ENCODE data around the gene FAM107A. TPM values are rescaled to one million over a fixed set of nuclear protein-coding genes. Genes with fewer than 3 reads are reported as not detected.
A peak's percentile ranks its signal among the peaks of the same experiment; 100 is the strongest.

The FAM107A gene
- total RNA-seq, 1 donor from 2014 or later: 2.6 TPM

DNA sequence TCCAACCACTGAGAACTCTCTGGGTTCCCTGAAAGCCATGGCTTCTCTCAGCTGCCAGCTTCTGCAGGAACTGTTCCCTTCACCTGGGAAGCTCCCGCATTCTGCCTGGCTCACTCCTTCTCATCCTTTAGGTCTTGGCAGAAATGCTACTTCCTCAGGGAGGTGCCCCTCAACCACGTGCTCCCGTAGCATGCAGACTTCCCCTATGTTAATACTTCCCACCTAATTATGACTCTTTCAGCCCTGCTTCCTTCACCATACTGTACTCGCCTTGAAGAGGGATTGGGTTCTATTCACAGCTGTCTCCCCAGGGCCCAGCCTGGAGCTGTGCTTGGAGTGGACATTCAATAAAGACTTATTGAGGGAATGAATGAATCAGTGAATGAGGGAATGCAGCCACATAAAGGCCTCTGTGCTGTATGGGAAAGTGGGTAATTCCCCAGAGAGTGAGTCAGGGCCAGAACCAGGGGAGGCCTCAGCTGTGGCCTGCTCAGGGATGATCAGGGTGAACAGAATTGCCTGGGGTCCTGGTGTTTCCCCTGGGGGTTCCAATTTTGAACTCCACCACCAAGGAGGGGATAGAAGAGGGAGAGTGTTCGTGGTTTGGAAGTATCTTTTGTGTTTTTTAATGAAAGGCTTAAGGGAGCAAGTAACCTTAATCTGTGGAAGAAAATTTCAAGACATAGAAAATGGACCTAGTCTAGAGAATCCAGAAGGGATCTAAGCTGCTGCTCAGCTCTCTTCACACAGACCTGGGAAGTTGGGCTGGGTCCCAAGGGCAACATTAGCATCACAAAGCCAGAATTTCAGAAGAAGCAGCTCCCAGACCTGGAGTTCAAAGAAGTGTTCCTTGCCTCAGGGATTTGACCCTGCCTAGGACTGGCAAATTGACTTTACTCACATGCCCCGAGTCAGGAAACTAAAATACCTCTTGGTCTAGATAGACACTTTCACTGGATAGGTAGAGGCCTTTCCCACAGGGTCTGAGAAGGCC is 14.6 kb upstream of the FAM107A start:
- DNase-seq (ENCODE audit: low spot score): no peak

DNA sequence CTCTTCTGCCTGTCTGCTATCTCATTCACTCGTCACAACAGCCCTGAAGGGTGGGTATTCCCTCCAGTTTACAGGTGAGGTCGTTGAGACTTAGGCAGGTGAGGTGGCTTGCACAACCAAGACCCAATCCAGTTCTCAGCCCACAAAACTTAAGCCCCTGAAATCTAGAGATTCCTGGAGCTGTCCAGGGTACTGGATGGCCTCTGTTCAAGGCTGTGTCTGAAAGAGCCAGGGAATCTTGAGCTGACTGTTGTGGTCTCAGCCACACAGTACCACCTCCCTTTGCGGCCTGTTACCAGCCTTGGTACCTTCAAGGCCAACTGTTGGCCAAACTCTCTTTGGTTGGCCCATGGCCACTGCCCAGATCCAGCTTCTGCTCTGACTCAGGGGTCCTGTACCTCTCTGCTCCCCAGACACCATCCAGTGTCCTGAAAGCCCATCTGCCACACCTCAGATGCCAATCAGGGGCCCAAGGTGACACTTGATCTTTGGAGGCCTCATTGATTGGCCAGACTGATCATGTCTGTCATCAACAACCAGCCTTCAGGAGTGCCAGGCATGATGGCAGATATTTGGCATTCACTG is 10.9 kb upstream of the FAM107A start:
- peak; percentile 52 for DNase-seq (ENCODE audit: low spot score)

DNA sequence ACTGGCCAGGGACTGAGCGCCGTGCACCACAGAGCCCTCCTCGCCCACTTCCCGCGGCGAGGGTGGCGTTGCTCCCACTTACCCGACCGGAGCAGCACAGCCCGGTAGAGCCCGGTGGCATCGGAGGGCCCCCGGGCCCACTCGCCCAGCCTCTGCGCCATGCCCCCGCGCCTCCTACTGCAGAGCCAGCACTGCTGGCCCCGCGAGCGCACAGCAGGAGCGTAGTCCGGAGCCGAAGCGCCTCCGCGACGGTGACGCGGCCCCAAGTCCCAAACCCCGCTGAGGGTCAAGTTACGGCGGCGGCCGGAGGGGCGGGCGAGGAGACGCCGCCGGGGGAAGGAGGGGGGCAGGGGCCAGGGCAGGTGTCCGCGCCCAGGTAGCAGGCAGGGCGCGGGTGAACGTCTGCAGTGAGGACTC is 9.6 kb upstream of the FAM107A start:
- DNase-seq (ENCODE audit: low spot score): no peak

DNA sequence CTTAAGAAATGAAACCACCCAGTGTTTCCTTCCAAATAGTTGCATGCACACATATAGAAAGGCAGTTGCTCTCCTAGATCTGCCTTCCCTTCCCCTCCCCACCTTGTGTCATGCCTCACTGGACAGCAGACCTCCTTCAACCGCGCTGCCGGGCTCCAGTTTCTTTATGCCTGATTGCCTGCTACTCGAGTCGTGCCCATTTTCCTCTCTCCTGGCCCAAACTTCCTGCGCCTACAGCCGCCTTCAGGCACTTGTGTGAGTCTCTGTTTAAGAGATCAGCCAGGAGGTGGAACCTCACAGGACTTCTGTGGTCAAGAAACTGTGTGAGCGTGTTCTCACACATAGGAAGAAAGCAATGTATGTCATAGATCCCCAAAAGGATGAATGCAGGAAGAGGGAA is 8.8 kb upstream of the FAM107A start:
- no peak for DNase-seq (ENCODE audit: low spot score)

DNA sequence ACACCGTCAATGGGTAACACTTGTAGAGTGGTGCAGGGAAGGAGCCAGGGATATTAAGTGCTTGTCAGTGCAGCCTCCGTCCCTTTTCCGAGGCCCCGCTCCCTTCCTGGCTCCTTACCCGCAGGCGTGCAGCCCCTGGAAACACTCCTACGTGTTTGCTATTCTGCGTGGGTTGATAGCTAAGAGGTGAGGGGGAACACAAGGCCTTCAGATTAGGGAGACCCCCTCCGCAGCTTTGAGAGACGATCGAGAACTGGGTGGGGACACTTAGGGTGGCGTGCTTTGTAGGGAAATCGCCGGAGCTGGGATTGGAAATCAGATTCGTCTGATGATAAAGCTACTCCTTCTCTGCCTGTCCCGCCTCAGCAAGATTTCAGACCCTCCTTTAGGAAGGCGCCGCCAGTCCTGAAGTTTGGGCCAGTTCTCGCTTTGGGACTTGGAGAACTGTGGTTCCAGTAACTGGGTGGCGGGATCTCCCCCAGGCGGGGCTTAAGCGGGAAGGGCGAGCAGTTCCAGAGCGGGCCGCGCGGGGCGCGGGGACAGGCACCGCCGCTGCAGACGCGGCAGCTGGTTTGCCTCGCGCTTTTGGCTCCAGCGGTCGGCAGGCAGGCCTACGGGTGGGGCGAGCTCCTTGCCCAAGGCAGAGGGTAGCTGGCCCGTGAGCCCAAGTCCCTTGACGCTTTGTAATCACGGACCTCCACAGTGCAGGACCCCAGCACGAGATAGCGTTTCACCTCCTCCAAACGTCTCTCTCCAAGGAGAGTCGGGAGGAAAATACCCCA is 8.0 kb upstream of the FAM107A start:
- peak; percentile 64 for DNase-seq (ENCODE audit: low spot score)

DNA sequence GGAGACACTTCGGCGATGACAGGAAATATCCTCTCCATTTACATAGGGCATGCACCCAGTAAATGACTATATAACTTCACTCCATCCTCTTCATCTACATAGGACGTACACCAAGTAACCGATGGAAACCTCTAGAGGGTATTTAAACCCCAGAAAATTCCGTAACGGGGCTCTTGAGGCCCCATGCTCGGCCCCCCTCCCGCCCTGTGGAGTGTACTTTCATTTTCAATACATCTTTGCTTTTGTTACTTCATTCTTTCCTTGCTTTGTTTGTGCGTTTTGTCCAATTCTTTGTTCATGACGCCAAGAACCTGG is 7.5 kb upstream of the FAM107A start:
- no peak for DNase-seq (ENCODE audit: low spot score)

DNA sequence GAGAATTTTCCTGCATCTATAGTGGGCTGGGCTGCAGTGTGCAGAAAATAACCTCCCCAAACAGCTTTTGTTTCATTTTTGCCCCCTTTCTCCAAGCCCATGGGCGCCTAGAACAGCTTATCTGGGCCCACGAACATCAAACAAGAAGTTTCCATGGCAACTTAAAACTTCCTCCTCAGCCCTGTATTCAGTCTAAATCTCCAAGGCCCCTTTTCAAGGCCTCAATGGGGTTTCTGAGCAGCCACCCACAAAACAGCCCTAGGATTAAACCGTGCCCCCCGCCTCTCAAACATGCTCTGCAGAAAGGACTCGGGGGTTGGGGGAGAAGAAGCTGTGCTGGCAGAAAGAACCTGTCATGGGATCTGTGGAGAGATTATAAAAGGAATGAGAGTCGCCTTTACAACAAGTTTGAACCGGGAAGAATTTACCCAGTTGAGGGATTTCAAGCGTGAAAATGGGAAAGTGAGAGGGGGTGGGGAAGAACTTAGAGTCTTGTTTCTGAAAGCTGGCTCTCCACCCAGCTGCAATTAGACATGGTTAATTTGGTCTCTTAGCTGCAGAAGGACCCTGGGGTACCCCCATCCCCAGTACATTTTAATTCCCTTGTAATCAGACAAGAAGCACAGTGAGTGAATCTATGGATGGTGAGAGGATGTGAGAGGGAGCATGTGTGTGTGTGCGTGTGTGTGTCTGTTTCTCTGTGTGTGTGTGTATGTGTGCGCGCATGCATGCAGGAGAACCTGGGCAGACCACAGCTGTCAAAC is 4.3 kb upstream of the FAM107A start:
- DNase-seq (ENCODE audit: low spot score): peak; percentile 39

DNA sequence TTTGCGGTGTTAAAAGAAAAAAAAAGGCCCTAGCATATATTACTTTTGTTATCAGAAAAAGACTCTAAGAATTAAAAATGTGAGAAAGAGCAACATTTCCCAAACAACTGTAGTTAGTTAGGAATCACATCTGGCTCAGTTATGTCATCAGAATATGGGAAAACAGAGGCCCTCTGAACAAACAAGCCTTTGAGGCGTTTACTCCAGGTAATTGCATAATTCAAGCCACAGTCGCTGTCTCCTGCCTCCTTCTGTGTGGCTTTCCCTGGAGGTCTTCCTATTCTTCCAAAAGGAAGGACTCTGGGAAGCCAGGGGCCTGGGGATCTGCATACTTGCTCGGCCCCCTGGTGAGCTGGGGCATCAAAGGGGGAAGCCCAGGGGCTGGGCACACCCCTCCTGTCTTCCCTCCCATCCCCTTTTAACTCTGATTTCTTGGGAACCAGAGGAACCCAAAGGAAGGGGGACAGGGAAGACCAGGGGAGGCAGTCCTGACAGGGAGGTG is 3.7 kb upstream of the FAM107A start:
- DNase-seq (ENCODE audit: low spot score): no peak

DNA sequence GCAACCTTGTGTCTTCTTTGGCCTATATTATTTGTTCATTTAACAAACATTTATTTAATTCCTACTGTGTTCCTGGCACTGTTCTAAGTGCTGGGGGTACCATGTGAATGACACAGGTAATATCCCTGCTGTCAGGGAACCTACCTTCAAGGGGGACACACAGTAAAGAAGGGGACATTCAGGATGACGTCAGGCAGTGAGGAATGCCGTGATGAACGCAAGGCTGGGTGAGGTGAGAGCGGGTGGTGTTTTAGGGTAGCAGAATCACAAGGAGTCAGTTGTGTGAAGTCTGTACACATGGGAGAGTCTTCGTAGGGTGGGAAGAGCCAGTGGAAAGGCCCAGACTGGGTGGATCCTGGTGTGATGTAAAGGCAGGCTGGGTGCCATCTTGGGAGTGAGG is 1.7 kb upstream of the FAM107A start:
- no peak for DNase-seq (ENCODE audit: low spot score)

DNA sequence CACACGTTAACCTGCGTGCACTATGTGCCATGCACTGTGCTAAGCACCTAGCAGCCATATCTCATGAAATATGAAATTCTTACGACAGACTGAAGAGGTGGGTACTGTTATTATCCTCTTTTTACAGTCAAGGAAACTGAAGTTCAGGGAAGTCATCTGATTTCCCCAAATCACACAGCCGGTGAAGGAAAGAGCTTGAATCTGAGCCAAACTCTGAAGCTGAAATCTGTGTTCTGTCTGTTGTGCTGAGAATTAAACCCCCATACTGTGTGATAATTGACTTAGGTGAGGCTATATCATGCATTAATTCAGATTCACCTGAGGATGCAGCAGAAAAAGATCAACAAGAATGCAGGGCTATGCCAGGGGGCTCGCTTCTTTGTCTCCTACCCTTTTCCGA is 475 bp downstream of the FAM107A start:
- DNase-seq (ENCODE audit: low spot score): no peak

DNA sequence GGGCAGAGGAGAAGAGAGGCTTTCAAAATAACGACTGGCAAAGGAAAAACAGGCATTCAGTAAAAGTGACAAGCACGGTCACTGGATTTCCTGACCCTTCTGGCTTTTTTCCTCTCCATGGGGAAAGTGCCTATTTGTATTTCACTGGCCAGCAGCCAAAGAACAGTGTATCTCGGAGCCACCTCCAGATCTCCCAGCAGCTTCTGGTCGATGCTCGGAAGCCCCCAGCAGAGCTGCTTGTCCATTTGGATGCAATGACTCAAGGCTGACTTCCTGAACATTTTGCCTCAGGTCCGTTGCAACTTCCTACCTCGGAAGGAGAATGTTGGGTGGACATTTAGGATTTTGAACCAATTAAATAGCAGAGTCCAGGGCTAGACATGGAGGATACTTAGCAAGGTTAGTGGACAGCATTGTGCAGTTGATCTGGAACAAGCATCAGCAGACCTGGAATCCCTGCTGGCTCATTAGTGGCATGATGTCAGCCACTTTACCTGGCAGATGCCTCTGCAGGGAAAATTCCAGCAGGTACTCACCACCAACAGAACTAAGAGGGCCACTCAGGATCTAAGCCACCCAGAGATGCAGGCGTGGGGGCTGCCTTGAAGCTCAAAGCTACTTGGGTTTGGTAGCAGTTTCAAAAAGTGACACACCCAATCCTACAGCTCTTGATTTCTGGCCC is 1.1 kb downstream of the FAM107A start:
- no peak for DNase-seq (ENCODE audit: low spot score)

DNA sequence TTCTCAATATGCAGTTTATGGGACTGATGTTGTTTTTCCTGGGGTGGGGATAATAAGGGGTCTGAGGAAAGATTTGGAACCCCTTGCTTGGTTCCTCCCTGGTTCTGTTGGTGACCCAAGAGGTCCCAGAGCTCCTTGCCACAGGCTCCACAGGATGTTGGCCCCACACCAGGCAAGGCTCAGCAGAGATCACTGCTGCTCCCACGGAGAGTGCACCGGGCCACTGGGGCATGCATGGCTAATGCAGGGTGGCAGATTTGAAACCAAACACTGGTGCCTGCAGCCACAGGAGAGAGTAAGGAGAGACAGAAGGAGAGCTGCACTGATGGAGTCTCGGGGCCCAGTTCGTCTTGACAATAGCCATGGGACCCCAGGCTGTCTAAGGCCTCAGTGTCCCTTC is 2.5 kb downstream of the FAM107A start:
- DNase-seq (ENCODE audit: low spot score): no peak

DNA sequence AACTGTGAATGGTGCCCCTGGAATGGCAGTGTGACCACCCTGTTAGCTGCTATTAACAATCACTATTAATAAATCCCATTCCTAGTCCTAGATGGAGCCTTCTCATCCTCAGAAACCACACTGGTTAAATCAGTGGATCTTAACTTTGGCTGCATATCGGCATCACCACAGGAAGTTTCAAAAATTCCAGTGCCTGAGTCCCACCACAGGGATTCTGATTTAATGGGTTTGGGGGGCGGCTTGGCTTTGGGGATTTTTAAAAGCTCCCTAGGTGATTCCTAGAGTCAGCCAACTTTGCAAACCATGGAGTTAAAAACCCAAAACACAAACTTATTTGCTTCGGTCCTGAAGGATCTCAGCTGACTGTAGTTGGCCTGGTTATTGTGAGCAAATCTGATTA is 3.1 kb downstream of the FAM107A start:
- no peak for DNase-seq (ENCODE audit: low spot score)

DNA sequence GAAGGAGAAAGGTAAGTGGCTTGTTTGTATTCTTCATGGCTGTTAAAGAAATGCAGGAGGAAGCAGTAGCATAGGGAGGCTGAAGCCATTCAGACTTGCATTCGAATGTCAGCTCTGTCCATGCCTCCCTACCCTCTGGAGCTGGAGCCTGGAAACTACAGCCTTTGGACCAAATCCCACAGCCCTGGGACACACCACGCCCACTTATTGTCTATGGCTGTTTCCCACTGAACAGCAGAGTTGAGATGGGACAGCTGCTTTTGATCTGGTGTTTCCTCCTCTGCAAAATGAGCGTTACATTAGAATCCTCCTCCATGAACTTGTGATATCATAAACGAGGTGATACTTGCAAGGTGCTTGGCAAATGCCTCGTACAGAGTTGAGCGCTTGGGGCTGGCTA is 3.6 kb downstream of the FAM107A start:
- DNase-seq (ENCODE audit: low spot score): no peak

DNA sequence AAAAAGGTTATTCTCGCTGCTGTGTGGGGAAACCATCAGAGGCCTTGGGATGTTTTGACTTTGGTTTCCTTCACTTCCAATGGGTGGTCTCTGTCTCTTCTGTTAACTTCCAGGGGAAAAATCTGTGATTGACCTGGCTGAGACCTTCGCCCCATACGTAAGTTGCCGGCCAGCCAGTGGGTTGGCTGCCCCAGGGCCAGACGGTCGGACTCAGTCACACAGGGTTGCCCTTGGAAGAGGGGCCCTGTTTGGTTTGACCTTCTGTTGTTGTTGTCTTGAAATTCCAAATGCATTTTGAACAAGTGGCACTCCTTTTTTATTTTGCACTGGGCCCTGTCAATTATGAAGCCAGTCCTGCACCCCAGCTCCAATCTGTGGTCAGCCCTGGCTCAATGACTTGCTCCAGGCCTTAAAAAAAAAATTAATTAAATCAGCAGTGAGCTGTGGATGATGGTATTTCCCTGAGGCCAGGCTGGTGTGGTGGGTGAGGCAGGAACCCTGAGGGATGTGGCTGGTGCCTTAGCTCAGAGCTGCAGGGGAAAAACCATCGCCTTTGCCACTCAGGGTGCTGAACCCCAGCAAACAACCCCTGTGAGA is 4.5 kb downstream of the FAM107A start:
- DNase-seq (ENCODE audit: low spot score): no peak

DNA sequence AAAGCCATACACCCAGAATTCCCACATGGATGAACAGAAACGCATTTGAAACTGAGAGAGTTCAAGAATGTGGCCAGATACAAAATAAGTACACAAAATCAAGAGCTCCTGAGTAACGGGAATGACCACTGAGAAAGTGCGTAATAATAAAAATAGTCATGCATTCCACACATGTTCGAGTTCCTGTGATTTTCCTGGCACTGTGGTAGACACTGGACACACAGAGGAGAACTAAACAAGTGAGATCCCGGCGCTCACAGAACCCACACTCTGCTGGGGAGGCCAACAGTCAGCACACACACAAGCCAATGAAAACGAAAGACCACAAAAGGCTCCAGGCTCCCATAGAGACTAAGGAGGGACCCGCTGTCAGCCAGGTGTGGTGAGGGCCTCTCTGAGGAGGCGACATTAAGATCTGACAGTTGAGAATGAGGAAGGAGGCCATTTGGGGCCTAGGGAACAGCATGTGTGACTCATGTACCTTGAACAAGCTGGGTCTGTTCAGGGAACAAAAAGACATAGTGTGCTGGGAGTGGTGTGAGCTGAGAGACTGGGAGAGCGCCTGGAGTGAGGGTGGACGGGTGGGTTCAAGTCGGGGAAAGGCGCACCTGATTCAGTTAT is 5.1 kb downstream of the FAM107A start:
- DNase-seq (ENCODE audit: low spot score): no peak

DNA sequence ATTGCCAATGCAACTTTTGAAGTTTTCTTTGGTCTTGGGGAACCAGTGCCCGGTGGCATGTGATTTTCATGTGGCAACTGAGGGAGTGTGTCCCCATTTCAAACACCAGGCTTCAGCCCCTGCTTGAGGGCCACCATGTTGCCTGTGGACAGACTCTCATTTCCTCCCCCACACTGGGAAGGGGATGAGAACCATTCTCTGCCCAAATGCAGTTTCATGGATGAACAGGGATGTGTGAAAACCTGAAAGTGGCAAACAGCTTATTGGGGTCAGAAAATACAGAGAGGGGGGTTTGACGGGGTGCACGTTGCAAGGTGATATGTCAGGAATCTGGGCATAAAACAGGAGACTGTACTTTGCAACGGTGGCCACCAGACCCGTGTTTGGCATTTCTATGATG is 6.3 kb downstream of the FAM107A start:
- no peak for DNase-seq (ENCODE audit: low spot score)

DNA sequence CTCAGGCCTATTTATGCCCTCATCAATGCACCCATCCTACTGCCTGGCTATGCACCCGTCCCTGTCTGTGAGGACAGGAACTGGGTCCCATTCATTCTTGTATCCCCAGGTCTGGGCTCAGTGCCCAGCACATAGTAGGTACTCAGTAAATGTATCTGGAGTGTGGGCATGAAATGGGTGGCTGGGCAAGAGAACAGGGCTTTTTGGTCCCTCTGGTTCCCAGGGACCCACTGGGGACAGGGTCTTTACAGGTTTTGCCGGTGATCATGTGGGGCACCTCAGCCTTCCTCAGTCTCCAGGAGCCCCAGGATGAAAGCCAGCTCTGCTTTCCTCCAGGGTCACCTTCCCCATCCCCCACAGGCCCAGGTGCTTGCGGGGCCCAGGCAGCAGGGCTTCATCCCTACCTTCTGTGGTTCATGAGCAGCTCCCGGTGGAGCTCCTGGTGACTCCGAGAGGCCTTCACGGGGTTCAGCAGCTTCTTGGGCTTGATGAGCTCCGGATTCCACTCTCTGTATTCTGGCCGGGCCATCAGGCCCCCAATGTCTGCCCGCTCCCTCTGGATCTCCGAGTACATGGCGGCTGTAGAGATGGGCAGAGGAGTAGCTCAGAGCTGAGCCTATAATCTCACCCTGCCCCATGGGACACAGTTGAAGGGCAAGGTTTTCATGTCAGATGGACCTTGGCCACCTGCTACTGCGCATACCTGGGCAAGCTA is 7.7 kb downstream of the FAM107A start:
- DNase-seq (ENCODE audit: low spot score): no peak

DNA sequence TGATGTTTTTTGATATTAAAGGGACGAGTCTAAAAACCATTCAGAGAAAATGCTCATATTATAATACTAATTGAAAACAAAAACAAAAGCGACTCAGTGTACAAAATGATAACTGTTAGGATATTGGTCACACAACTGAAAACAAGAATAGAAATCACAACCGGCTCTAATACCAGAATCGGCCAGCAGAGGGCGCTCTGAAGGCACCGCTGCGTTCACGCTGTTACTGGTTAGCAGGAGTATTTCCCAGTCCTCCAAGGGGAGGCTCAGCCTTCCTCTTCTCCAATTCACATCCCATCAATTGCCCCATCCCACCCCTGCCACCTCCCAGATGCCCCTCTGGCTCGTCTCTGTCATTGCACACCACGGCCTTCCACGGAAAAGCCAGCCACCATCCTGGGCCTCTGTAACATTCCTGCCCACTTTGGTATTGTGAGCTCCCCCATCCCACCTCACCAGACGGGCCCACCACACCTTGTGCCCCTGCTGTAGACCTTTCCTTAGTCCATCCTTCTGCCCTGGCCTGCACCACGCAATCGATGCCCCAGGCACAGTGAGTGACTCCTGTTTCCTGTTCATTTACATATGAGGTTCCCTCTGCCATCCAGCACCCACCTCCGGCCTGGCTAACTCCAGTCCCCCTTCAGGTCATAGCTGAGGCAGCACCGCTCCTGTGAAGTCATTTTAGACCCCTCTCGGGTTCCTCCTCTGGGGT is 8.5 kb downstream of the FAM107A start:
- DNase-seq (ENCODE audit: low spot score): peak; percentile 57
